Activated naive CD4-positive, alpha-beta T cell treated with Interleukin-2 at 50 U/mL for 16 hours (primary cell): Measurements from ENCODE around the gene PXYLP1.
A peak's percentile ranks its signal among the peaks of the same experiment; 100 is the strongest.

Source experiments
- DNase-seq: peaks from one replicate; pipeline ENCODE4 v3.0.0-alpha.2; 2020

Gene PXYLP1

GRCh38 chr3:141253326-141253725 is 21.7 kb downstream of the PXYLP1 start:
- no peak for DNase-seq

GRCh38 chr3:141253811-141254210 is 22.2 kb downstream of the PXYLP1 start:
- no peak for DNase-seq

GRCh38 chr3:141255137-141255845 is 23.7 kb downstream of the PXYLP1 start:
- no peak for DNase-seq

GRCh38 chr3:141255846-141256261 is 24.2 kb downstream of the PXYLP1 start:
- DNase-seq: no peak

GRCh38 chr3:141256820-141257219 is 25.2 kb downstream of the PXYLP1 start:
- no peak for DNase-seq

- DNase-seq: no peak
Measured at GRCh38 chr3:141257961-141258360, 26.3 kb downstream of the PXYLP1 start.

GRCh38 chr3:141258973-141259372 is 27.3 kb downstream of the PXYLP1 start:
- no peak for DNase-seq

- DNase-seq: no peak
Measured at GRCh38 chr3:141259821-141260629, 28.4 kb downstream of the PXYLP1 start.

GRCh38 chr3:141260630-141260927 is 29.0 kb downstream of the PXYLP1 start:
- DNase-seq: no peak

GRCh38 chr3:141261472-141262307 is 30.1 kb downstream of the PXYLP1 start:
- no peak for DNase-seq

GRCh38 chr3:141262308-141262705 is 30.7 kb downstream of the PXYLP1 start:
- DNase-seq: no peak

- DNase-seq: no peak
Measured at GRCh38 chr3:141266186-141266585, 34.6 kb downstream of the PXYLP1 start.

GRCh38 chr3:141266797-141267555 is 35.4 kb downstream of the PXYLP1 start:
- DNase-seq: peak; percentile 28

- DNase-seq: no peak
Measured at GRCh38 chr3:141267629-141268028, 36.0 kb downstream of the PXYLP1 start.

- no peak for DNase-seq
Measured at GRCh38 chr3:141268306-141268705, 36.7 kb downstream of the PXYLP1 start.

GRCh38 chr3:141268791-141269190 is 37.2 kb downstream of the PXYLP1 start:
- no peak for DNase-seq

GRCh38 chr3:141269961-141270360 is 38.3 kb downstream of the PXYLP1 start:
- DNase-seq: no peak

GRCh38 chr3:141271279-141272030 is 39.8 kb downstream of the PXYLP1 start:
- no peak for DNase-seq

- DNase-seq: no peak
Measured at GRCh38 chr3:141272906-141273662, 41.5 kb downstream of the PXYLP1 start.

- no peak for DNase-seq
Measured at GRCh38 chr3:141273700-141274410, 42.2 kb downstream of the PXYLP1 start.
